HepG2 (cell line): ENCODE data around the gene SMAD3. TPM values are rescaled to one million over a fixed set of nuclear protein-coding genes. Genes with fewer than 3 reads are reported as not detected.

Experiments used
- AGO1 ChIP-seq: fragments of 200-400 bp; formaldehyde crosslinking; IDR thresholded peaks from 2 replicates; pipeline ENCODE4 v1.6.1; 2017; ENCODE audit warnings: mild to moderate bottlenecking, low read depth, low read length, moderate library complexity; ENCODE audit not compliant: poor library complexity, severe bottlenecking
- GTF3A ChIP-seq: sonication (generic); formaldehyde crosslinking; conservative IDR thresholded peaks from 2 replicates; pipeline ENCODE4 v1.4.0; 2020; ENCODE audit warnings: mild to moderate bottlenecking, missing genetic modification reagents
- NFIC ChIP-seq: IDR thresholded peaks from 2 replicates; pipeline ENCODE4 v1.6.1; 2012; ENCODE audit warnings: mild to moderate bottlenecking, low read length, inconsistent platforms
- NR2F1 ChIP-seq, 2 experiments: fragments of 450-650 bp in 1 of 2; formaldehyde crosslinking in 1 of 2; IDR thresholded peaks; 2 replicates each; pipeline versions ENCODE4 v1.5.0 to v1.6.1; 2016 to 2020; ENCODE audit warnings: mild to moderate bottlenecking in 1 of 2, missing compliant biosample characterization in 1 of 2, missing genetic modification reagents in 1 of 2, moderate library complexity in 1 of 2
- PBX2 ChIP-seq: IDR thresholded peaks from 2 replicates; pipeline ENCODE4 v1.6.1; 2016; ENCODE audit warnings: control low read depth
- PHF21A ChIP-seq: sonication (generic); formaldehyde crosslinking; IDR thresholded peaks from 2 replicates; pipeline ENCODE4 v1.5.0; 2020; ENCODE audit warnings: mild to moderate bottlenecking, missing genetic modification reagents
- PREB ChIP-seq: sonication (generic); formaldehyde crosslinking; IDR thresholded peaks from 2 replicates; pipeline ENCODE4 v1.4.0; 2020; ENCODE audit warnings: missing genetic modification reagents
- SIX1 ChIP-seq: sonication (generic); formaldehyde crosslinking; IDR thresholded peaks from 2 replicates; pipeline ENCODE4 v1.4.0; 2020; ENCODE audit warnings: missing genetic modification reagents, borderline replicate concordance
- WIZ ChIP-seq: sonication (generic); formaldehyde crosslinking; IDR thresholded peaks from 2 replicates; pipeline ENCODE4 v1.5.1; 2020; ENCODE audit warnings: mild to moderate bottlenecking, missing genetic modification reagents
- ZBTB7B ChIP-seq: sonication (generic); formaldehyde crosslinking; IDR thresholded peaks from 2 replicates; pipeline ENCODE4 v1.4.0; 2020; ENCODE audit warnings: missing genetic modification reagents
- ZFP90 ChIP-seq: sonication (generic); formaldehyde crosslinking; IDR thresholded peaks from 2 replicates; pipeline ENCODE4 v1.8.0; 2022; ENCODE audit warnings: missing genetic modification reagents, mild to moderate bottlenecking, inconsistent platforms, borderline replicate concordance
- ZNF224 ChIP-seq: sonication (generic); formaldehyde crosslinking; IDR thresholded peaks from 2 replicates; pipeline ENCODE4 v1.5.0; 2020; ENCODE audit warnings: mild to moderate bottlenecking, missing genetic modification reagents
- ZNF260 ChIP-seq: sonication (generic); formaldehyde crosslinking; IDR thresholded peaks from 2 replicates; pipeline ENCODE4 v1.4.0; 2020; ENCODE audit warnings: missing genetic modification reagents, low read depth, mild to moderate bottlenecking, borderline replicate concordance
- ZNF282 ChIP-seq: fragments of 450-650 bp; IDR thresholded peaks from 2 replicates; pipeline ENCODE4 v1.6.1; 2018; ENCODE audit not compliant: partially characterized antibody
- ZNF33B ChIP-seq: sonication (generic); formaldehyde crosslinking; IDR thresholded peaks from 2 replicates; pipeline ENCODE4 v1.5.1; 2020; ENCODE audit warnings: mild to moderate bottlenecking, missing genetic modification reagents
- ZNF782 ChIP-seq: sonication (generic); formaldehyde crosslinking; IDR thresholded peaks from 2 replicates; pipeline ENCODE4 v1.4.0; 2020; ENCODE audit warnings: missing genetic modification reagents, mild to moderate bottlenecking, borderline replicate concordance
- polyA plus RNA-seq, 8 experiments: library from polyadenylated mRNA; depleted of rRNA in 3 of 8; stranded (reverse) in 7 of 8; unstranded in 1 of 8; fragments of >200 nt; fragmentation: Illumina TruSeq in 4 of 8; extraction: Trizol in 4 of 8; gene quantifications; 2 replicates each; pipeline versions ENCODE4 v1.2.1 to v1.2.3, GENCODE V29; 2011 to 2016; ENCODE audit warnings: low read depth in 4 of 8, missing spikeins in 1 of 8, mixed read lengths in 1 of 8; ENCODE audit not compliant: insufficient read depth in 1 of 8
- total RNA-seq, 5 experiments: library from RNA; depleted of rRNA; stranded (reverse); fragments of >200 nt; fragmentation: Illumina TruSeq; extraction: Trizol; gene quantifications; 2 replicates each; pipeline ENCODE4 v1.2.3, GENCODE V29; 2016; ENCODE audit warnings: low read depth in 1 of 5
- TF ChIP-seq, protein P1 (sequence below), 2 experiments: IDR thresholded peaks; 2 replicates each; pipeline ENCODE4 v1.6.1; 2011 to 2012; ENCODE audit warnings: low read length in 2 of 2, borderline replicate concordance in 1 of 2, low read depth in 1 of 2, mild to moderate bottlenecking in 1 of 2, moderate library complexity in 1 of 2
- TF ChIP-seq, protein P2 (sequence below): sonication (generic); formaldehyde crosslinking; IDR thresholded peaks from 2 replicates; pipeline ENCODE4 v1.4.0; 2020; ENCODE audit warnings: mild to moderate bottlenecking, missing genetic modification reagents
- TF ChIP-seq, protein P3 (sequence below): sonication (generic); formaldehyde crosslinking; IDR thresholded peaks from 2 replicates; pipeline ENCODE4 v1.4.0; 2020; ENCODE audit warnings: missing genetic modification reagents, borderline replicate concordance

SMAD3 gene
- total and polyA plus RNA-seq, 2 of the 13 experiments (the other 11 are each of a cell fraction or from before 2014, with no cell fraction given) = 8.6 to 56.3 TPM

DNA sequence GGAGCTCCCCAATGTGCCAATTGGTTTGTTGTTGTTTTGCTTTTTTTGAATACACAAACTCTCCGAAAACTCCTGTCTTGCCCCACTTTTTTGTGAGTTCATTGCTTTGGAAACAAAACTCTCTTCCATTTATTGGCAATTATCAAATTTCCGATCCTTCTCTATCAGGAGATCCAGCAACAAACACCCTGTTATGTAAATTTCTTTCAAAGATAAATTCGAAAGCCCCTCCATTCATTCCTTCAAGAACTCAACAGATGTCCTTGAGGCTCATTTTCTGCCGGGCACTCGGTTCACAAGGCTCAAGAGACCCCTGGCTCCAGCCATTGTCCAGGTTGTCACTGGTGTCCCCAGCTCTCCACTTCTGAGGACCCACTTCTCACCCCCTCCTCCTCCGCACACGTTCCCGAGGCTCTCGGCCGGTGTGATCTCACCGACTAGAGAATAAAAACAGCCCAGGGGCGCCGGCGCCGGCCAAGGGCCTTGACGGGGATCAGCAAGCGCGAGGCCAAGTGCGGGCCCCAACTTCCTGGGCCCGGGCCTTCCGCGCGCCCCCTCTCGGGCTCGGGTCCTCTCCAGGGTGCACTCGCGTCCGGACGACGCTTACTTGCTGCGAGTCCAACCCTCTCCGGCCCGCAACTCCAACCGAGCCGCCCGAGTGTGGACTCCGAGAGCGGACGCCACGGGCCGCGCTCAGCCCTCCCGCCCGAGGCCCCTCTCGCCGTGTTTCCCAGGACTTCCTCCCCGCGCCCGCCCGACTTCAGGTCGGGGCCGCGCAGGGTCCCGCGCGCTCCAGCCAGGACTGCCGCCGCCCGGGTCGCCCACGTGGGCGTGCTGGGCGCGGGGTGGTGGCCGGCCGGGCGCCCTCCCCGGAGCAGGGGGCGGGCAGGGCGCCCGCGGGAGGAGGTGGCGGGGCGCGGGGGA lies 533 bp upstream of the SMAD3 start (continued):
- TF ChIP-seq, protein P1, sequence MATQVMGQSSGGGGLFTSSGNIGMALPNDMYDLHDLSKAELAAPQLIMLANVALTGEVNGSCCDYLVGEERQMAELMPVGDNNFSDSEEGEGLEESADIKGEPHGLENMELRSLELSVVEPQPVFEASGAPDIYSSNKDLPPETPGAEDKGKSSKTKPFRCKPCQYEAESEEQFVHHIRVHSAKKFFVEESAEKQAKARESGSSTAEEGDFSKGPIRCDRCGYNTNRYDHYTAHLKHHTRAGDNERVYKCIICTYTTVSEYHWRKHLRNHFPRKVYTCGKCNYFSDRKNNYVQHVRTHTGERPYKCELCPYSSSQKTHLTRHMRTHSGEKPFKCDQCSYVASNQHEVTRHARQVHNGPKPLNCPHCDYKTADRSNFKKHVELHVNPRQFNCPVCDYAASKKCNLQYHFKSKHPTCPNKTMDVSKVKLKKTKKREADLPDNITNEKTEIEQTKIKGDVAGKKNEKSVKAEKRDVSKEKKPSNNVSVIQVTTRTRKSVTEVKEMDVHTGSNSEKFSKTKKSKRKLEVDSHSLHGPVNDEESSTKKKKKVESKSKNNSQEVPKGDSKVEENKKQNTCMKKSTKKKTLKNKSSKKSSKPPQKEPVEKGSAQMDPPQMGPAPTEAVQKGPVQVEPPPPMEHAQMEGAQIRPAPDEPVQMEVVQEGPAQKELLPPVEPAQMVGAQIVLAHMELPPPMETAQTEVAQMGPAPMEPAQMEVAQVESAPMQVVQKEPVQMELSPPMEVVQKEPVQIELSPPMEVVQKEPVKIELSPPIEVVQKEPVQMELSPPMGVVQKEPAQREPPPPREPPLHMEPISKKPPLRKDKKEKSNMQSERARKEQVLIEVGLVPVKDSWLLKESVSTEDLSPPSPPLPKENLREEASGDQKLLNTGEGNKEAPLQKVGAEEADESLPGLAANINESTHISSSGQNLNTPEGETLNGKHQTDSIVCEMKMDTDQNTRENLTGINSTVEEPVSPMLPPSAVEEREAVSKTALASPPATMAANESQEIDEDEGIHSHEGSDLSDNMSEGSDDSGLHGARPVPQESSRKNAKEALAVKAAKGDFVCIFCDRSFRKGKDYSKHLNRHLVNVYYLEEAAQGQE (IDR thresholded peaks at IDR 0.05; ENCODE audit: borderline replicate concordance in 1 of 2, low read depth in 1 of 2, low read length in 2 of 2) = no peak
- TF ChIP-seq, protein P2, sequence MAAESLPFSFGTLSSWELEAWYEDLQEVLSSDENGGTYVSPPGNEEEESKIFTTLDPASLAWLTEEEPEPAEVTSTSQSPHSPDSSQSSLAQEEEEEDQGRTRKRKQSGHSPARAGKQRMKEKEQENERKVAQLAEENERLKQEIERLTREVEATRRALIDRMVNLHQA (CRISPR knock-in tag) = no peak
- TF ChIP-seq, protein P3, sequence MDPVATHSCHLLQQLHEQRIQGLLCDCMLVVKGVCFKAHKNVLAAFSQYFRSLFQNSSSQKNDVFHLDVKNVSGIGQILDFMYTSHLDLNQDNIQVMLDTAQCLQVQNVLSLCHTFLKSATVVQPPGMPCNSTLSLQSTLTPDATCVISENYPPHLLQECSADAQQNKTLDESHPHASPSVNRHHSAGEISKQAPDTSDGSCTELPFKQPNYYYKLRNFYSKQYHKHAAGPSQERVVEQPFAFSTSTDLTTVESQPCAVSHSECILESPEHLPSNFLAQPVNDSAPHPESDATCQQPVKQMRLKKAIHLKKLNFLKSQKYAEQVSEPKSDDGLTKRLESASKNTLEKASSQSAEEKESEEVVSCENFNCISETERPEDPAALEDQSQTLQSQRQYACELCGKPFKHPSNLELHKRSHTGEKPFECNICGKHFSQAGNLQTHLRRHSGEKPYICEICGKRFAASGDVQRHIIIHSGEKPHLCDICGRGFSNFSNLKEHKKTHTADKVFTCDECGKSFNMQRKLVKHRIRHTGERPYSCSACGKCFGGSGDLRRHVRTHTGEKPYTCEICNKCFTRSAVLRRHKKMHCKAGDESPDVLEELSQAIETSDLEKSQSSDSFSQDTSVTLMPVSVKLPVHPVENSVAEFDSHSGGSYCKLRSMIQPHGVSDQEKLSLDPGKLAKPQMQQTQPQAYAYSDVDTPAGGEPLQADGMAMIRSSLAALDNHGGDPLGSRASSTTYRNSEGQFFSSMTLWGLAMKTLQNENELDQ (CRISPR knock-in tag) = no peak
- TF ChIP-seq WIZ (CRISPR knock-in tag) = no peak
- TF ChIP-seq ZBTB7B (CRISPR knock-in tag) = peak; percentile 78
- TF ChIP-seq PREB (CRISPR knock-in tag) = no peak
- TF ChIP-seq NR2F1 (CRISPR knock-in tag; IDR thresholded peaks at IDR 0.05) = no peak
- TF ChIP-seq GTF3A (CRISPR knock-in tag) = no peak
- no peak for TF ChIP-seq SIX1 (CRISPR knock-in tag)
- TF ChIP-seq ZNF282 = no peak
- no peak for TF ChIP-seq PBX2 (CRISPR knock-in tag)
- no peak for TF ChIP-seq ZNF33B (CRISPR knock-in tag)
- peak; percentile 67 for TF ChIP-seq AGO1
- no peak for TF ChIP-seq ZNF260 (CRISPR knock-in tag)
- TF ChIP-seq NFIC = no peak; the same call in 1 of the 2 replicates
- TF ChIP-seq ZNF782 = no peak
- TF ChIP-seq ZFP90 (CRISPR knock-in tag) = 0 out of 2 replicates have a peak, but pooled peaks have one; percentile 60
- no peak for TF ChIP-seq PHF21A (CRISPR knock-in tag)
- TF ChIP-seq ZNF224 (CRISPR knock-in tag) = no peak
